NCI-H345 (cell line): ENCODE data around the gene ZC3H12A.

Source experiments
- DNase-seq: peaks from one replicate; lab custom pipeline; 2025; lab: John Stamatoyannopoulos, UW

Gene ZC3H12A

GRCh38 chr1:37478890-37479254 lies 4.5 kb downstream of the ZC3H12A start:
- DNase-seq: no peak

GRCh38 chr1:37479255-37480124 lies 5.1 kb downstream of the ZC3H12A start:
- no peak for DNase-seq

GRCh38 chr1:37480125-37480466 lies 5.7 kb downstream of the ZC3H12A start:
- DNase-seq: no peak

- no peak for DNase-seq
Measured at GRCh38 chr1:37480581-37481288, 6.4 kb downstream of the ZC3H12A start.

- no peak for DNase-seq
Measured at GRCh38 chr1:37481289-37482003, 7.1 kb downstream of the ZC3H12A start.

GRCh38 chr1:37482004-37482785 lies 7.8 kb downstream of the ZC3H12A start:
- no peak for DNase-seq

- no peak for DNase-seq
Measured at GRCh38 chr1:37482796-37483744, 8.7 kb downstream of the ZC3H12A start.

GRCh38 chr1:37483785-37484184 lies 9.4 kb downstream of the ZC3H12A start:
- DNase-seq: no peak

- no peak for DNase-seq
Measured at GRCh38 chr1:37484325-37485051, 10.1 kb downstream of the ZC3H12A start.

- no peak for DNase-seq
Measured at GRCh38 chr1:37485902-37486679, 11.7 kb downstream of the ZC3H12A start.

- peak; percentile 56 for DNase-seq
Measured at GRCh38 chr1:37486680-37487618, 12.6 kb downstream of the ZC3H12A start.

GRCh38 chr1:37487619-37487984 lies 13.2 kb downstream of the ZC3H12A start:
- DNase-seq: no peak

GRCh38 chr1:37493336-37494098 lies 19.1 kb downstream of the ZC3H12A start:
- no peak for DNase-seq

GRCh38 chr1:37495875-37496274 lies 21.5 kb downstream of the ZC3H12A start:
- no peak for DNase-seq

GRCh38 chr1:37497832-37498231 lies 23.5 kb downstream of the ZC3H12A start:
- peak; percentile 85 for DNase-seq

GRCh38 chr1:37498872-37499617 lies 24.7 kb downstream of the ZC3H12A start:
- DNase-seq: no peak

GRCh38 chr1:37501661-37502060 lies 27.3 kb downstream of the ZC3H12A start:
- DNase-seq: no peak
